Ecto neural progenitor cell (in vitro differentiated cells): ENCODE measurements around the gene IQCK.
"Not testable (repeated sequence)": the region's sequence is repeated elsewhere in the genome, so short reads cannot be mapped to it uniquely, and the experiment has no call there.

ENCODE experiments used
- DNase-seq: peaks from one replicate; pipeline ENCODE4 v3.0.0-alpha.2; 2018; ENCODE audit warnings: low spot score

The IQCK gene

GRCh38 chr16:19699472-19699871, 18.6 kb upstream of the IQCK start:
- DNase-seq = no peak

GRCh38 chr16:19700319-19700781, 17.7 kb upstream of the IQCK start:
- DNase-seq = no peak

DNA sequence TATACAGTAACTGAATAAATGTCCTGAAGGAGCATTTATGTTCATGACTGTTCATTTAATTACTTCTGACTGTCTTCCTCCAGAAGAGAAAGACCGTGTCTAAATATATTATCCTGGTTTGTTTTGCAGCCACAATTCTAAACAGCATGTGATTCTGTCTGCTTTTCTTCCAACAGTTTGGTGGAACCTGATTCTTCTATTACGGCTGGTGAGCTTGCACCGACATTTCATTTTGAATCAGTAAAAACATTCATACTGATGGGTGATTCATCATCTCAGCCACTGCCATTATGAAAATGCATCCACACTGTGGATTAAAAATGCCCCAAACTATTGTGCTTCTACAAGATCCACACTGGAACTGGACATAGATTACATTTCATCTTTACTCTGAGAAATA, 17.0 kb upstream of the IQCK start:
- DNase-seq = no peak

DNA sequence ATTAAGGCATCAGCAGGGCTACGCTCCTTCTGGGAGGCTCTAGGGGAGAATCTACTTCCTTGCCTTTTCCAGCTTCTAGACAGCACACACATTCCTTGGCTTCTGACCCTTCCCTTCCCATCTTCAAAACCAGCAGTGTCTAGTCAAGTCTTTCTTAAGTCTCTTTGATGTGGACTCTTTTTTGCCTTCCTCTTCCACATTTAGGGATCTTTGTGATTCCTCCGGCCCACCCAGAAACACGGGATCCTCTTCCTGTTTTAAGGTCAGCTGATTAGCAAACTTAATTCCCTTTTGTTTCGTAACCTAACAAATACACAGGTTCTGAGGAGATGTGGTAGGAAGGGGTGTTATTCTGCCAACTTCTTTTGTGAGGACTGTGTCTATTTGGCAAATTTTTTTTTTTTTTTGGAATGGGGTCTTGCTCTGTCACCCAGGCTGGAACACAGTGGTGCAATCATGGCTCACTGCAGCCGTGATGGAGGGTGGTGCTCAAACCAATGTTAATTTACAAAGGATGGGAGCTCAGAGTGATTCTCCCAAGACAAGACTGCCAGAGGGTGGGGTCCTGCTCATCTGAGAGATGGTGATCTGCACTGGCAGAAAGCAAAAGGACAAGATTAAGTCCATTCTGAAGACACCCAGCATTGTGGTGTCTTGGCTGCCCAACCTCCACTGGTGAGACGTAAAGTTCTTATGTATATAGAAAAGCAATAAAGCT, 14.7 kb upstream of the IQCK start:
- DNase-seq = no peak

- DNase-seq = no peak
Observed at GRCh38 chr16:19704321-19705145, 13.5 kb upstream of the IQCK start.

GRCh38 chr16:19705146-19705501, 12.9 kb upstream of the IQCK start:
- DNase-seq = no peak

GRCh38 chr16:19705843-19706242, 12.2 kb upstream of the IQCK start:
- DNase-seq = no peak

DNA sequence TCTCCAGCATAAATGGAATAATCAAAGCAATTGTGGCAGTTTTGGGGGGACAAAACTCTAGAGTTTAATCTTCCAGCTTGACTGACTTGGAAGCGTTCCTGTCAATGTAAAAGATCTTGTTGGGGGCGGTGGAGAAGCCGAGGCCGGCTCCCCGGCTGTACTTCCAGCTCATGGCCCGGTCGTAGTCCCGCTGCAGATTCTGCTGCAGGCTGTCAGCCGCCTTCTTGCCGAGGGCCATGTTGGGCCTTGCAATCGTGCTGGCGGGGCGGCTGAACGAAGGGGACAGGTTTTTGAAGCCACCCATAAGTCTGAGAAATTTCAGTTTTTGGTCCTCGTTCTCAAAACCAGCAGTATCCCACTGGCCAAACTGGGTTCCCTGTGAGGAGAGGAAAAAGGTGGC, 11.2 kb upstream of the IQCK start:
- DNase-seq = no peak

GRCh38 chr16:19707569-19708295, 10.3 kb upstream of the IQCK start:
- no peak for DNase-seq

DNA sequence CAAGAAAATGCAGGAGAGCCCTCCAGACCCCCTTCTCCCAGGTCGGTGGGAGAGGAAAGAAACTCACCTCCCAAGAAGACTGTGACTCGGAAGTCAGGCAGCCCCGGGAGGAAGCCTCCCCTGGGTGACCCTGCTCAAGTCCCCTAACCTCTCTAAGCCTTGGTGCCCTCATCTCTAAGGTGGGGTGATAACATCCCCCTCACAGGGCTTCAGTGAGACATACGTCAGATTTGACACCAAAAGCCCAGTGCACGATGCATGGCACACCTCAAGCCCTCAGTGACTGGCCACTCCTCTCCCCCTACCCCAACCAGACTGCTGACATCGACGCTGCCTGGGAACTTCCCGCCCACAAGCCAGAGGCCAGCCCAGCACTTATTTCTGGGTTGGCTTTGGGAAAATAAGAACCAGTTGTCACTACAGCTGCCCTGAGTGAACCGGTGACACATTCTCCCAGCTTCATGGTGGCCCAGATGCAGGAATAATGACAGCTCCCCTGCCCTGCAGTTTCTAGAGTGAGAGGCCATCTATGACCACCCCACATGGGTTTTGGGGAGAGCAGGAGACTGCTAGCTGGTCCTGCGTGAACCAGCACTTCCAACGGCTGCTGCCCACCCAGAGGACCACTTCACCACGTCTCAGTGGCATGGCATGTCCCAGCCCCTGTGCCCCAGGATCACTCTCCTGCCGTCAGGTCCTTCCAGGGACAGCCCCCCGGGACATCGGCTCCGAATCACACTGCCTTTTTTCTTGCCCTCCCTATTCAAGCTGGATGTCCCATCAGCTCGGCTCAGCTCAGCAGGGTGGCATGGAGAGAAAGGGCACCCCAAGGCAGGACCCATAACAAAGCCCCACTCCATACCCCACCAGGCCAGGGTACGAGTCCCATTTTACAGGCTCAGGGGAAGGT, 9.5 kb upstream of the IQCK start:
- DNase-seq = no peak

DNA sequence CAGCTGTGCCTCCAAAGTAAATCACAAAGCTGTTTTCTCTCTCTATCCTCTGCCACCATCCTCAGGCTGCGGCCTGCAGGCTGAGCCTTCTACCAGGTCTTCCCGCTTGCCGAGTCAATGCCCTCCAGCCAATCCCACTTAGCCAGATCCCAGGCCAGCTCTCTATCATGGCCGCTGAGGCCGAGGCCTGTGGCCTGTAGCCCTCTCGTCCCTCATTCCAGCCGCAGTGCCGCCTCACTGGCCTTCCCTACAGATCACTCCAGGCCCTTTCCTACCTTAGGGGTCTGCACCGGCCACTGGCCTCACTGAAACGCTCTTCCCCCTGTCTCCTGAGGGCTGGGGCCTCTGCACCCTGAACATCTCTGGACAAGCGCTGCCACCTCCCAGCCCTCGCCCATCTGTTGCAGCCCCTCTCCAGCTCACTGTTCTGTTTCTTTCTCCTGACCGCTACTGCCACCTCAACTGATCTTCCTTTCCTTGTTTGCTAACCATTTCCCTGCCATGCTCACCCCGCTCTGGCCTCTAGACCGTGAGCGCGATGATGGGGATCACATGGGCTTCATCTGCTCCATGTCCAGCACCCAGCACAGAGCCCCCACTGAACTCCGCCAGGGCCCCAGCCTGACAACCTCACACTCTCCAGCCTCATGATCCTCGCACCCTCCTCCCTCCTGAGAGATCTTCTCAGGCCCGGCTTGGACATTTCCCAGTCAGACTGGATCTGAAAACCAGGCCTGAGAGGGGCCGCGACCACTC, 8.5 kb upstream of the IQCK start:
- DNase-seq = no peak

DNA sequence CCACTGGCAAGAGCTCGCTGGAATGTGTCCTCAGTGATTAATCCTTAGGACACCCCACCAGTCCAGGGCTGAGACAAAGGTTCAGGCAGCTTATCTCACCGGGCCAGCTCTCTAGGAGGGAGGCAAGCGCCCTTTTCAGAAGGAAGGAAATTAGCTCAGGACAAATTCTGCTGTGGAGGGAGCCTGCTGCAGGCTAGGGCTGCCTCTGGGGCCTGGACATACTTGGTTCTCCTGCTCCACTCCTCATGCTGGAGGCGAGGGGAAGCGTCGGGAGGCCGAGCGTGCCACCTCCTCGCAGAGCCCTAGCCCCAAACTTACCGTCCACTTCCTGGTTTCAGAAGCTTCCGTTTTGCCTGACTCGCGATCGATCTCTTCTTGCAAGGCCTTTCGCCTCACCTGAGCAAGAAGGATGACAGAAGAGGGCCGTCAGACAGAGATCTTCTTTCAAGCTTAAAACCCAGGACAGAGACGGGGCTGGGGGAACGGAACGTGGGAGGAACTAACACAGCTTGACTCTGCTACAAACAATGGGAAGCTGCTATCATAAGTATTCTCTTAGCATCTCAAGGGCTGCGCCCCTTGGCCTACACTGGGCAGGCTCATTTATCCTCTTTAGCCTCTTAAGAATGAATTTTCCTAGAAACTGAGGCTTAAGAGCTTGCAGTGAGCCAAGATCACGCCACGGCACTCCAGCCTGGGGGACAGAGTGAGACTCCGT, 7.7 kb upstream of the IQCK start:
- DNase-seq = peak; percentile 55

DNA sequence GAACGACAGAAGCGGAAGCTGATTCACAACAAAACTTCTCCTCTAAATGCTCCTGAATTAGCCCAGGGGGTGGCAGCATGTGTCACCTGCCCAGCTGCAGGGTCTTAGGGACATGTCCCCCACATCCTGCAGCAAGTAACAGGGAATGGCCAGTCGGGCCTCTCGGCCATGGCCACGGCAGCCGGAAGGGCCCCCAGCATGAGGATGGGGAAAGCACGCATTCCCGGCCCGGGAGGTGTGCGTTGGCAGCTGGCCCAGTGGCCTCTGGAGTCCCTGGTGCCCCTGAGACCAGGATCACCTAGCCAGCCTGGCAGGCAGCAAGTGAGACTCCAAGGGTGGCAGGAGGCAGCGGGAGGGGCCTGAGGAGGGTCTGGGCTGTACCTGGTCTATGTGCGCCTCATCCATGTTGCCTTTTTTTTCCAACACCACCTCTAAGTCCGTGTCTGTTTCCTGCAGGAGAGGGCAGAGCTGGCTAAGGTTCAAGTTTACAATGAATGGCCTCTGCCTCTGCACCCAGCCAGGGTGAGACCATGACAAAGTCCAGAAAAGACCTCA, 7.0 kb upstream of the IQCK start:
- DNase-seq = no peak

- DNase-seq = no peak
Observed at GRCh38 chr16:19711643-19712042, 6.4 kb upstream of the IQCK start.

GRCh38 chr16:19712418-19713058, 5.5 kb upstream of the IQCK start:
- DNase-seq = no peak

- no peak for DNase-seq
Observed at GRCh38 chr16:19713697-19714096, 4.4 kb upstream of the IQCK start.

GRCh38 chr16:19715566-19715965, 2.5 kb upstream of the IQCK start:
- DNase-seq = no peak

GRCh38 chr16:19716183-19716582, 1.9 kb upstream of the IQCK start:
- no peak for DNase-seq

DNA sequence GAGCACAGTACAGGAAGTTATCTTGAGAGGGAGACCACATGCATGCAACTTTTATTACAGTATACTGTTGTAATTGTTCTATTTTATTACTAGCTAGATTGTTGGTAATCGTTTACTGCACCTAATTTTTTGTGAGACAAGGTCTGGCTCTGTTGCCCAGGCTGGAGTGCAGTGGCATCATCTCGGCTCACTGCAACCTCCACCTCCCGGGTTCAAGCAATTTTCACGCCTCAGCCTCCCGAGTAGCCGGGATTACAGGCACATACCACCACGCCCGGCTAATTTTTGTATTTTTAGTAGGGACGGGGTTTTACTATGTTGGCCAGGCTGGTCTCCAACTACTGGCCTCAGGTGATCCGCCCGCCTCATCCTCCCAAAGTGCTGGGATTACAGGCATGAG, 1.3 kb upstream of the IQCK start:
- not testable (repeated sequence) for DNase-seq

GRCh38 chr16:19717314-19717713, 757 bp upstream of the IQCK start:
- DNase-seq = no peak
